Measurements from ENCODE around the gene RPL39L. TPM values are rescaled to one million over a fixed set of nuclear protein-coding genes. Genes with fewer than 3 reads are reported as not detected.

RPL39L gene
- total RNA-seq, 4 donors from 2014 or later: 3.6 to 9.1 (median 7.5) TPM

DNA sequence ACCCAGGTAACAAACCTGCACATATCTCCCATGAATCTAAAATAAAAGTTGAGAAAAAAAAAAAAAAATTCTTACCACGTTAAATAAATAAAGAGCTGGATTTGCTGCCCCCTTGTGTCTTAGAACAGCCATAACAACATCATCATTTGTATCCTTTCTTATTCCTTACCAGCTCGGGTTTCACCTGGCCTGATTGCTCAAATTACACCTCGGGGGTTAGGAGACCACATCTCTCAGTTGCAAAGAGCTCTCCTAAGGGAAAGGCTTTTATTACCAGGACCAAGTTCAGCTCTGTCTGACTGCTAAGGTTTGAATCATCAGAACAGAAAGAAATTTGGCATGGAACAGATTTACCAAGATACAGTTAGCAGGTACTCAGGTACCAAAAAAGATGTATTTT is 25.8 kb upstream of the RPL39L start:
- intact Hi-C loops (cut with DNase I): loop anchor here (5.0 to 10.0 kb wide), 2 partner anchors 53 to 550 kb away; partner anchors contain the start of gene AHSG
- Histone ChIP-seq H3K27me3 (no peaks in the 10 kb centered on the region), H3K27ac (replicated peaks in 1 of 4) (no peak overlapping the region), H3K4me1 (peaks cover 0 to 16% (median 13%) of the 10 kb centered on the region in 4 donors), H3K4me3 (no peak overlapping the region), H3K9me3 (peaks cover 0 to 2% (median under 1%) of the 10 kb centered on the region in 4 donors), H3K36me3 (no peaks in the 10 kb centered on the region)
- 0% methylated on average over 3 of the region's 3 CpGs for WGBS
- no peak for DNase-seq (ENCODE audit: extremely low spot score)
- TF ChIP-seq POLR2A (IDR thresholded peaks at IDR 0.05; ENCODE audit: low read depth): no peak
- TF ChIP-seq, protein P1, sequence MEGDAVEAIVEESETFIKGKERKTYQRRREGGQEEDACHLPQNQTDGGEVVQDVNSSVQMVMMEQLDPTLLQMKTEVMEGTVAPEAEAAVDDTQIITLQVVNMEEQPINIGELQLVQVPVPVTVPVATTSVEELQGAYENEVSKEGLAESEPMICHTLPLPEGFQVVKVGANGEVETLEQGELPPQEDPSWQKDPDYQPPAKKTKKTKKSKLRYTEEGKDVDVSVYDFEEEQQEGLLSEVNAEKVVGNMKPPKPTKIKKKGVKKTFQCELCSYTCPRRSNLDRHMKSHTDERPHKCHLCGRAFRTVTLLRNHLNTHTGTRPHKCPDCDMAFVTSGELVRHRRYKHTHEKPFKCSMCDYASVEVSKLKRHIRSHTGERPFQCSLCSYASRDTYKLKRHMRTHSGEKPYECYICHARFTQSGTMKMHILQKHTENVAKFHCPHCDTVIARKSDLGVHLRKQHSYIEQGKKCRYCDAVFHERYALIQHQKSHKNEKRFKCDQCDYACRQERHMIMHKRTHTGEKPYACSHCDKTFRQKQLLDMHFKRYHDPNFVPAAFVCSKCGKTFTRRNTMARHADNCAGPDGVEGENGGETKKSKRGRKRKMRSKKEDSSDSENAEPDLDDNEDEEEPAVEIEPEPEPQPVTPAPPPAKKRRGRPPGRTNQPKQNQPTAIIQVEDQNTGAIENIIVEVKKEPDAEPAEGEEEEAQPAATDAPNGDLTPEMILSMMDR (IDR thresholded peaks at IDR 0.05): peak; percentile 65 to 77 (median 74)

DNA sequence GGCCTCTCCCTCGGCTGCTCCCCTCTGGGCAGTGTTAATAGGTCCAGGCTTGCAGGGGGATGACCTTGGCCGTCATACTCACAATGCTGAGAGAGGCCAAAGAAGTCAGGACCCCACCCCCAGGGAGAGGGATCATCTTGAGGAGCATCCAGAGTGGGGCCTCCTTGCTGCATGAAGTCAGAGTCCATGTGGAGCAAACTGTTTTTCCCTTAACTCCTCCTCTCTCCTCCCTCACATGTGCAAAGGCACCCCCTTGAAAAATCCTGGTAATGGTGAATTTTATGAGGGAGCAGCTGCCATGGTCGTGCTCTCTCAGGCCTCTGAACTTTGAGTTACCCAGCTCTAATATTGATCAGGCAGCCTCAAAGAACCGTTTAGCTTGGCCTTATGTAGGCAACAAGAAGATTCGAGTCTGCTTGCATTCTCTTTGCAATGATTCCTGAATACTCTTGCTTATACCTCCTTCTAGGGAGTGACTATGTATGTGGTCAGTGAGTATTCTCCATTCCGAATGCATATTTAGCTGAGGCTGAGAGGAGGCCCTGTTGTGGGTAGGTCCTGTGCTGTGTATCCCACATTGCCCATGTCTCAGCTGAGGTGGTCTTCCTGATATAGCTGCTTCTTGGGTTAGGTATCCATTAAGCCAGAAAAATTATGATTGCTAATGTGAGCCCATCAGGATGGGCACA is 23.1 kb upstream of the RPL39L start:
- no peak for TF ChIP-seq POLR2AphosphoS5 (IDR thresholded peaks at IDR 0.05)
- TF ChIP-seq, protein P1 (IDR thresholded peaks at IDR 0.05): no peak
- no peak for TF ChIP-seq EP300 (IDR thresholded peaks at IDR 0.05)
- TF ChIP-seq POLR2A (IDR thresholded peaks at IDR 0.05; ENCODE audit: low read depth): no peak
- no peaks in the 10 kb centered on the region for H3K27me3 ChIP-seq
- peaks cover 0 to 11% (median 6%) of the 10 kb centered on the region in 4 donors for H3K4me1 ChIP-seq
- H3K36me3 ChIP-seq: no peaks in the 10 kb centered on the region
- no peak overlapping the region for H3K4me3 ChIP-seq
- DNase-seq (ENCODE audit: extremely low spot score): no peak
- peaks cover 0 to 11% (median 4%) of the 10 kb centered on the region in 4 donors for H3K9me3 ChIP-seq
- WGBS: 68% methylated on average over 6 of the region's 6 CpGs
- intact Hi-C loops (cut with DNase I): loop anchor here (5.0 to 10.0 kb wide), 2 partner anchors 310 to 548 kb away; partner anchors contain the start of gene AHSG
- no peak overlapping the region for H3K27ac ChIP-seq (replicated peaks in 1 of 4)

DNA sequence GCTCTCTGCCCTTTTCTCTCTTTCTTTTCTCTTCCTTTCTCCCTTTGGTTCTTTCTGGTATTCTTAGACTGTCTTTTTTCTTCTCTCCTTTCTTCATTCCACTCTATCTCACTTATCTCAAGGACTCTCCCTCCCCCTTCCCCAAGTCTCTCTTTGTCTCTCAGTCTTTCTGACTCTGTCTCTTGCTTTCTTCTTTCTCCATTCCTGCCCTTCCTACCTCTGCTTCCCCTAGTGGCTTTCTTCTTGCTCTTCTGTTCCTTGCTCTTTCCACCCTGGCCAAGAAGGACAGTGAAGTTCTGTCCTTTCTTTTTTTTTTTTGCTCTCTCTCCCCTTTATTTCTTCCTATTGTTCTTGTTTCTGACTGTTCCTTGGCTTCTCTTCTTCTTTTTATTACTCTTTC is 22.3 kb upstream of the RPL39L start:
- Histone ChIP-seq H3K36me3 (no peaks in the 10 kb centered on the region), H3K27ac (replicated peaks in 1 of 4) (no peak overlapping the region), H3K4me1 (peaks cover 0 to 8% (median 3%) of the 10 kb centered on the region in 4 donors), H3K9me3 (peaks cover 0 to 11% (median 4%) of the 10 kb centered on the region in 4 donors), H3K27me3 (no peaks in the 10 kb centered on the region), H3K4me3 (no peak overlapping the region)
- TF ChIP-seq, protein P1 (IDR thresholded peaks at IDR 0.05): no peak
- TF ChIP-seq EP300 (IDR thresholded peaks at IDR 0.05) (no peak), POLR2AphosphoS5 (IDR thresholded peaks at IDR 0.05) (no peak)
- no peak for DNase-seq (ENCODE audit: extremely low spot score)
- intact Hi-C loops (cut with DNase I): loop anchor here (5.0 to 10.0 kb wide), 2 partner anchors 309 to 547 kb away; partner anchors contain the start of gene AHSG

DNA sequence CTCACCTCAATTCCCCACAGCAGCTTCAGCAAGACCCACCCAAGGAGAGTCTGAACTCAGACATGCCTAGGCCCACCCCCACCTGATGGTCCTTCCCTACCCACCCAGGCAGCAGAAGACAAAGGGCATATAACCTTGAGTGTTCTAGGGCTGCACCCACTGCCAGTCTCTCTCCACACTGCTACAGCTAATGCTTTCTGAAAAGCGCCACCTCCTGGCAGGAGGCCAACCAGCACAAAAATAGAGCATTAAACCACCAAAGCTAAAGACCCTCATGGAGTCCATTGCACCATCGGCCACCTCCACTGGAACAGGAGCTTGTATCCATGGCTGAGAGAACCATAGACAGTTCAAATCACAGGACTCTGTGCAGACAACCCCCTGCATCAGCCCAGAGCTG is 11.3 kb upstream of the RPL39L start:
- TF ChIP-seq, protein P1 (IDR thresholded peaks at IDR 0.05): no peak
- TF ChIP-seq POLR2AphosphoS5 (IDR thresholded peaks at IDR 0.05) (no peak), POLR2A (IDR thresholded peaks at IDR 0.05; ENCODE audit: low read depth) (no peak), EP300 (IDR thresholded peaks at IDR 0.05) (no peak)

More for the DNA sequence above, 11.3 kb upstream of the RPL39L start:
- Histone ChIP-seq H3K4me3 (no peak overlapping the region), H3K27ac (replicated peaks in 1 of 4) (no peak overlapping the region), H3K4me1 (no peaks in the 10 kb centered on the region), H3K9me3 (no peaks in the 10 kb centered on the region), H3K27me3 (no peaks in the 10 kb centered on the region), H3K36me3 (no peaks in the 10 kb centered on the region)
- no peak for DNase-seq (ENCODE audit: extremely low spot score)
- 58% methylated on average over 2 of the region's 2 CpGs for WGBS
- intact Hi-C loops (cut with DNase I): no loop called here

All from esophagus muscularis mucosa (tissue), 4 donors.